Measurements from ENCODE around the gene BCHE.
"Not testable (repeated sequence)": the region's sequence is repeated elsewhere in the genome, so short reads cannot be mapped to it uniquely, and the experiment has no call there.

BCHE gene

GRCh38 chr3:165817160-165817709, 20.0 kb downstream of the BCHE start:
- no peak for DNase-seq (ENCODE audit: low read depth in 2 of 2)

- DNase-seq (ENCODE audit: low read depth in 2 of 2) = no peak
Measured at GRCh38 chr3:165816209-165816608, 21.0 kb downstream of the BCHE start.

GRCh38 chr3:165815682-165816081, 21.5 kb downstream of the BCHE start:
- no peak for DNase-seq (ENCODE audit: low read depth in 2 of 2)

GRCh38 chr3:165814380-165814779, 22.8 kb downstream of the BCHE start:
- DNase-seq (ENCODE audit: low read depth in 2 of 2) = no peak

- DNase-seq (ENCODE audit: low read depth in 2 of 2) = not testable (repeated sequence)
Measured at GRCh38 chr3:165807937-165808336, 29.3 kb downstream of the BCHE start.

- DNase-seq (ENCODE audit: low read depth in 2 of 2) = no peak
Measured at GRCh38 chr3:165805946-165806561, 31.2 kb downstream of the BCHE start.

GRCh38 chr3:165803471-165803870, 33.8 kb downstream of the BCHE start:
- no peak for DNase-seq (ENCODE audit: low read depth in 2 of 2)

- no peak for DNase-seq (ENCODE audit: low read depth in 2 of 2)
Measured at GRCh38 chr3:165800970-165801369, 36.3 kb downstream of the BCHE start.

- no peak for DNase-seq (ENCODE audit: low read depth in 2 of 2)
Measured at GRCh38 chr3:165799026-165799425, 38.2 kb downstream of the BCHE start.

GRCh38 chr3:165797551-165797950, 39.7 kb downstream of the BCHE start:
- DNase-seq (ENCODE audit: low read depth in 2 of 2) = no peak

- no peak for DNase-seq (ENCODE audit: low read depth in 2 of 2)
Measured at GRCh38 chr3:165796701-165797100, 40.5 kb downstream of the BCHE start.

GRCh38 chr3:165788531-165788930, 48.7 kb downstream of the BCHE start:
- DNase-seq (ENCODE audit: low read depth in 2 of 2) = no peak

- DNase-seq (ENCODE audit: low read depth in 2 of 2) = no peak
Measured at GRCh38 chr3:165786013-165786412, 51.2 kb downstream of the BCHE start.

- no peak for DNase-seq (ENCODE audit: low read depth in 2 of 2)
Measured at GRCh38 chr3:165784337-165784736, 52.9 kb downstream of the BCHE start.

GRCh38 chr3:165783383-165783782, 53.8 kb downstream of the BCHE start:
- no peak for DNase-seq (ENCODE audit: low read depth in 2 of 2)

GRCh38 chr3:165778891-165779290, 58.3 kb downstream of the BCHE start:
- no peak for DNase-seq (ENCODE audit: low read depth in 2 of 2)

GRCh38 chr3:165778456-165778855, 58.8 kb downstream of the BCHE start:
- no peak for DNase-seq (ENCODE audit: low read depth in 2 of 2)

GRCh38 chr3:165775824-165776223, 61.4 kb downstream of the BCHE start:
- no peak for DNase-seq (ENCODE audit: low read depth in 2 of 2)

GRCh38 chr3:165770781-165771180, 66.4 kb downstream of the BCHE start:
- DNase-seq (ENCODE audit: low read depth in 2 of 2) = no peak

GRCh38 chr3:165768680-165769079, 68.5 kb downstream of the BCHE start:
- DNase-seq (ENCODE audit: low read depth in 2 of 2) = no peak

GRCh38 chr3:165759041-165759440, 78.2 kb downstream of the BCHE start:
- DNase-seq (ENCODE audit: low read depth in 2 of 2) = no peak

GRCh38 chr3:165755571-165755970, 81.7 kb downstream of the BCHE start:
- DNase-seq (ENCODE audit: low read depth in 2 of 2) = no peak

- DNase-seq (ENCODE audit: low read depth in 2 of 2) = no peak
Measured at GRCh38 chr3:165754219-165755007, 82.8 kb downstream of the BCHE start.

Measured in stimulated activated CD8-positive, alpha-beta memory T cell treated with anti-CD3 and anti-CD28 coated beads, Interleukin-2, amount 100 ng/mL, for 1 hour (primary cell).